Suprapubic skin (tissue), 4 donors: ENCODE data around the gene HMG20B.

Experiments used
- CTCF ChIP-seq, 2 donors: fragments of 200-600 bp in 1 of 2; fragments of 450-650 bp in 1 of 2; sonication (generic) in 1 of 2; IDR thresholded peaks; one replicate each; pipeline ENCODE4 v1.5.1; 2016 to 2019; ENCODE audit warnings: antibody characterized with exemption in 2 of 2, mild to moderate bottlenecking in 1 of 2, moderate library complexity in 1 of 2
- EP300 ChIP-seq: sonication (generic); formaldehyde crosslinking; IDR thresholded peaks from one replicate; pipeline ENCODE4 v1.6.1; 2017; ENCODE audit warnings: antibody characterized with exemption
- POLR2A ChIP-seq, 2 donors: fragments of 450-650 bp; IDR thresholded peaks; one replicate each; pipeline ENCODE4 v1.6.1; 2017; ENCODE audit warnings: antibody characterized with exemption in 2 of 2, mild to moderate bottlenecking in 2 of 2, moderate library complexity in 2 of 2
- POLR2AphosphoS5 ChIP-seq, 3 donors: sonication (generic); formaldehyde crosslinking; IDR thresholded peaks; one replicate each; pipeline ENCODE4 v1.6.1; 2017; ENCODE audit warnings: antibody characterized with exemption in 3 of 3

- no peak for TF ChIP-seq CTCF (IDR thresholded peaks at IDR 0.05)
- TF ChIP-seq POLR2A (IDR thresholded peaks at IDR 0.05), result no peak
- TF ChIP-seq POLR2AphosphoS5 (IDR thresholded peaks at IDR 0.05), result no peak
- TF ChIP-seq EP300, result no peak
Measured at GRCh38 chr19:3604987-3605343, 32.2 kb downstream of the HMG20B start.
